HepG2 (cell line): ENCODE data around the gene EPG5.

Experiments used
- CREB1 ChIP-seq, 2 experiments: fragments of 450-650 bp in 1 of 2; IDR thresholded peaks; 2 replicates each; pipeline ENCODE4 v1.6.1; 2016 to 2017; ENCODE audit warnings: control low read depth in 1 of 2, mild to moderate bottlenecking in 1 of 2, missing compliant biosample characterization in 1 of 2, missing genetic modification characterization in 1 of 2
- CTCF ChIP-seq: sonication (generic); formaldehyde crosslinking; IDR thresholded peaks from 2 replicates; pipeline ENCODE4 v1.5.0; 2020; ENCODE audit warnings: mild to moderate bottlenecking, missing genetic modification reagents, moderate library complexity
- EZH2 ChIP-seq: conservative IDR thresholded peaks from 2 replicates; pipeline ENCODE4 v1.6.1; 2012; ENCODE audit warnings: mild to moderate bottlenecking, low read depth, low read length, moderate library complexity
- JUN ChIP-seq: sonication (generic); formaldehyde crosslinking; IDR thresholded peaks from 2 replicates; pipeline ENCODE4 v1.4.0; 2020; ENCODE audit warnings: mild to moderate bottlenecking, missing genetic modification reagents
- MTA1 ChIP-seq: sonication (generic); formaldehyde crosslinking; IDR thresholded peaks from 2 replicates; pipeline ENCODE4 v1.4.0; 2020; ENCODE audit warnings: missing genetic modification reagents, mild to moderate bottlenecking, borderline replicate concordance
- MXD1 ChIP-seq: sonication (generic); formaldehyde crosslinking; IDR thresholded peaks from 2 replicates; pipeline ENCODE4 v1.4.0; 2020; ENCODE audit warnings: mild to moderate bottlenecking, missing genetic modification reagents
- NCOR1 ChIP-seq: fragments of 200-600 bp; sonication (generic); IDR thresholded peaks from 2 replicates; pipeline ENCODE4 v1.7.0; 2017; ENCODE audit warnings: antibody characterized with exemption, low read length, borderline replicate concordance
- NFIB ChIP-seq: sonication (generic); formaldehyde crosslinking; IDR thresholded peaks from 2 replicates; pipeline ENCODE4 v1.9.0; 2021; ENCODE audit warnings: missing genetic modification reagents, mild to moderate bottlenecking, borderline replicate concordance
- SNAPC5 ChIP-seq: sonication (generic); formaldehyde crosslinking; IDR thresholded peaks from 2 replicates; pipeline ENCODE4 v1.8.1; 2023; ENCODE audit warnings: mild to moderate bottlenecking, missing genetic modification reagents, borderline replicate concordance
- ZNF10 ChIP-seq: sonication (generic); formaldehyde crosslinking; IDR thresholded peaks from 2 replicates; pipeline ENCODE4 v1.4.0; 2020; ENCODE audit warnings: mild to moderate bottlenecking, low read depth, missing genetic modification reagents, borderline replicate concordance
- ZNF121 ChIP-seq: sonication (generic); formaldehyde crosslinking; IDR thresholded peaks from 2 replicates; pipeline ENCODE4 v1.5.0; 2020; ENCODE audit warnings: mild to moderate bottlenecking, missing genetic modification reagents
- ZNF343 ChIP-seq: sonication (generic); formaldehyde crosslinking; IDR thresholded peaks from 2 replicates; pipeline ENCODE4 v1.4.0; 2020; ENCODE audit warnings: mild to moderate bottlenecking, missing genetic modification reagents
- ZNF512 ChIP-seq: sonication (generic); formaldehyde crosslinking; IDR thresholded peaks from 2 replicates; pipeline ENCODE4 v1.4.0; 2020; ENCODE audit warnings: mild to moderate bottlenecking, missing genetic modification reagents
- ZNF569 ChIP-seq: sonication (generic); formaldehyde crosslinking; IDR thresholded peaks from 2 replicates; pipeline ENCODE4 v1.5.0; 2020; ENCODE audit warnings: mild to moderate bottlenecking, missing genetic modification reagents, moderate library complexity, borderline replicate concordance

GRCh38 chr18:45887585-45887984, 79.5 kb downstream of the EPG5 start:
- TF ChIP-seq ZNF10 (CRISPR knock-in tag) (no peak), JUN (CRISPR knock-in tag) (no peak), MXD1 (no peak), CTCF (CRISPR knock-in tag) (no peak), ZNF343 (no peak), ZNF512 (CRISPR knock-in tag) (no peak), ZNF121 (CRISPR knock-in tag) (no peak), CREB1 (IDR thresholded peaks at IDR 0.05) (no peak), CREB1 (CRISPR knock-in tag; IDR thresholded peaks at IDR 0.05) (no peak), ZNF569 (CRISPR knock-in tag) (no peak), NFIB (no peak), NCOR1 (no peak), EZH2 (no peak), MTA1 (CRISPR knock-in tag) (no peak), SNAPC5 (CRISPR knock-in tag) (no peak)
